Activated CD8-positive, alpha-beta memory T cell treated with anti-CD3 and anti-CD28 coated beads for 1 hour (primary cell): ENCODE data around the gene OR10A7.
"Not testable (repeated sequence)": the region's sequence is repeated elsewhere in the genome, so short reads cannot be mapped to it uniquely, and the experiment has no call there.

Experiments
- DNase-seq, 2 donors: peaks; one replicate each; pipeline ENCODE4 v3.0.0-alpha.2; 2020; ENCODE audit warnings: low read depth in 1 of 2; ENCODE audit errors: extremely low read depth in 1 of 2

The OR10A7 gene

GRCh38 chr12:55220725-55221124, at the start of gene OR10A7:
TSS of gene OR10A7 (plus strand) at chr12:55221025. CDS start at chr12:55221025, 0 bp downstream.
- no peak for DNase-seq

DNA sequence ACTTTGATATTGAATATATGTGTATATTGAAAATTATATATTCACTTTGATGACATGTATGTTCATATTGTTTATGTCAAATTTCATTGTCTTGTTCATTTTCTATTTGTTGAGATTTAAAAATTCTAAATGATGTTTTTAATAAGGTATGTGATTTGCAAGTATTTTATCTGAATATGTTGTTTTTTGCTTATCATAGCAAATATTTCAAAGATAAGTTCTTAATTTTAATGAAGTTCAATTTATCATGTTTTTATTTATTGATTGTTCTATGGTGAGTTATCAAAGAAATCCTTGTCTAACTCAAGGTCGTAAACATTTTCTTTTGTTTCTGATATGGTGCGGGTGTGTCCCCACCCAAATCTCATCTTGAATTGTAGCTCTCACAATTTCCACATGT, 49.4 kb upstream of the OR10A7 start:
- no peak for DNase-seq

- DNase-seq: not testable (repeated sequence)
These were observed 49.0 kb upstream of the OR10A7 start for GRCh38 chr12:55171846-55172245.

DNA sequence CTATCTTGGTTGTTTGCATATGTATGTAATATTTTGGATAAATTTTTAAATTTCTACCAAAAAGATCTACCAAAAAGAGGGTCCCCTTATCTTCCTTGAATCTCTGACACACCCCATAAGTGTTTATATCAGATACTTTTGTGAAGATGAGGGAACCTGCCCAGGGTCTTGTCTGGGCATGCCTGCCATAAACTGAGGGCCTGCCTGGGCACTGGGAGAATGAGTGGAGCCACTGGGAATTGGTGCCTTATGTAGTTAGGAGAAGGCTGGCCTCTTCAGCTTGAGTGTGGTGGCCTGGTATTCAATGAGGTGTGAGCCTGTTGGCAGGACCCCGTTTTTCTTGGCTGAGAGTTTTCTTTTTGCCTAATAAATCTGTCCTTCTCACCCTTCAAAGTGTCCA, 48.1 kb upstream of the OR10A7 start:
- no peak for DNase-seq

DNA sequence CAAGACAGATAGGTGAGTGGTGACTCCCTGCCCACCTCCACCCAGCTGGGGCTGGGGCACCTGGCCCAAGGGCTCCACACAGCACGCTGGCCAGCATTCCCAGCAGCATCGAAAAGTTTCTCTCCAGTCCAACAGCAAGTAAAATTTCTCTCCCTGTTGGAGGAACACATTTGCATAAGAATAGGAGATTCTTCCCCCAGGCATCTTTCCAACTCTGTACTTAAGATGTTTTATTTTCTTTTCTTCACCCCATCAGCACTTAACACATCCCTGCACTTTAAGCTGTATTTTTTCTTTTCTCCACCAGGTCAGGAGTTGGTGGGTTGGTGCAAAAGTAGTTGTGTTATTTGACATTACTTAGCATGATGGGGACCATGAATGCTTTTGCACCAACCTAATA, 47.4 kb upstream of the OR10A7 start:
- DNase-seq: no peak

GRCh38 chr12:55188573-55188972, 32.3 kb upstream of the OR10A7 start:
- DNase-seq: no peak

DNA sequence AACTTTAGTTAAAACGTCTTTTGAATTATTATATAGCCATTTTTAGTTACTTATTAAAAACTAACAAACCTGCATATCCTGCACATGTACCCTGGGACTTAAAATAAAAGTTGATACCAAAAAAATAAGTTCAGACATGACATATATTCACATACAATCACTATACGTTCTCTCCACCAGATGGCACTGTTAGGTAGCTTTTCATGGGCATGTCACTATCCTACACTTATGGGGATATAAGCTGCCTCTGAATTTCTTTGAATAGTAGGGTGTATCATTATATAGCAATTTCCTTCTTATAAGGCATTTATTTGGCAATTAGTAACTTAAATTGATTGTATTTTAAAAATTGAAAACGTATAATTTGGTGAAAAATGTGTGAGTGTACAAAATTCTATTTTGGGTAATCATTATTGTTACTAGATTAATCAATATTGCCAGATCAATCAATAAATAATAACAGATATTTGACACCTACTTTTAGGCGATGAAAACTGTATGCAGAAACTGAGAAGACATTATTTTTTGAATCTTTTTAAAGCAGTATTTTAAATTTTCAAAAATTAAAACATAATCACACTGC, 31.8 kb upstream of the OR10A7 start:
- DNase-seq: peak in 1 of 2 donors; percentile 1

DNA sequence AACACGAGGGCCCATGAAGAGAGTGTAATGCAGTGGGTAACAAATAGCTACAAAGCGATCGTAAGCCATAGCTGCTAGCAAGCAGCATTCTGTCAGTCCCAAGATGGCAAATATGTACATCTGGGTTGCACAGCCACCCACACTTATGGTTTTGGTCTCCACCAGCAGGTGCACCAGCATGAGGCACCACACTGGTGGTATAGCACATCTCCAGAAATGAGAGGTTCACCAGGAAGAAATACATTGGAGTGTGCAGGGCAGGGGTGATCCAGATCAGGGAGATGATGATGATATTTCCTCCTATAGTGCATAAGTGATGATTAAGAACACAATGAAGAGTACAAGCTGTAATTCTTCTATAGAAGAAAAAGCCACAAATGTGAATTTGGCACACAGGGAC, 26.4 kb upstream of the OR10A7 start:
- no peak for DNase-seq

- DNase-seq: no peak
These were observed 5.7 kb downstream of the OR10A7 start for GRCh38 chr12:55226523-55226922.

GRCh38 chr12:55227643-55228042, 6.8 kb downstream of the OR10A7 start:
- DNase-seq: no peak

GRCh38 chr12:55244309-55244708, 23.5 kb downstream of the OR10A7 start, which contains the start of gene OR6C74:
TSS of gene OR6C74 (plus strand) at chr12:55244609. CDS start at chr12:55247288, 2,679 bp downstream.
- no peak for DNase-seq

- no peak for DNase-seq
These were observed 25.3 kb downstream of the OR10A7 start for GRCh38 chr12:55246159-55246558.

- no peak for DNase-seq
These were observed 30.1 kb downstream of the OR10A7 start for GRCh38 chr12:55250944-55251343.

- DNase-seq: no peak
These were observed 32.5 kb downstream of the OR10A7 start for GRCh38 chr12:55253281-55253680.

GRCh38 chr12:55256831-55257230, 36.0 kb downstream of the OR10A7 start:
- DNase-seq: no peak

- no peak for DNase-seq
These were observed 37.5 kb downstream of the OR10A7 start for GRCh38 chr12:55258303-55258702.
